MCF 10A (cell line): Measurements from ENCODE around the gene MFSD6. TPM values are rescaled to one million over a fixed set of nuclear protein-coding genes. Genes with fewer than 3 reads are reported as not detected.
"Not testable (repeated sequence)": the region's sequence is repeated elsewhere in the genome, so short reads cannot be mapped to it uniquely, and the experiment has no call there.

Experiments used
- BruUV-seq: library from RNA; stranded (reverse); fragments of 400-500 nt; replicated peaks from 2 replicates; lab custom pipeline; 2021; lab: Mats Ljungman, UMichigan
- CTCF ChIA-PET: fragments of 300-600 bp; sonication (Branson Sonifier 250); formaldehyde crosslinking; extraction: SDS; loops from one replicate; lab custom pipeline; 2021; ENCODE audit warnings: antibody characterized with exemption, inconsistent platforms; lab: Yijun Ruan, JAX
- POLR2A ChIA-PET: fragments of 300-600, 350-650 bp; sonication (Branson Sonifier 250); formaldehyde crosslinking; extraction: SDS; loops from one replicate; lab custom pipeline; 2020; ENCODE audit warnings: antibody characterized with exemption, inconsistent platforms; lab: Yijun Ruan, JAX
- DNase-seq: peaks from one replicate; pipeline ENCODE4 v3.0.0-alpha.2; 2018; ENCODE audit not compliant: unreplicated experiment
- H3K27ac Mint-ChIP-seq: one replicate; pipeline ENCODE4 v1.8.0; 2022; ENCODE audit warnings: mild to moderate bottlenecking, low read depth, mixed read lengths; ENCODE audit not compliant: unreplicated experiment
- H3K27me3 Mint-ChIP-seq: one replicate; pipeline ENCODE4 v1.8.0; 2022; ENCODE audit warnings: mixed read lengths; ENCODE audit not compliant: insufficient read depth, unreplicated experiment
- H3K36me3 Mint-ChIP-seq: one replicate; pipeline ENCODE4 v1.8.0; 2022; ENCODE audit warnings: mild to moderate bottlenecking, moderate library complexity, mixed read lengths; ENCODE audit not compliant: insufficient read depth, unreplicated experiment
- H3K4me1 Mint-ChIP-seq: one replicate; pipeline ENCODE4 v1.8.0; 2022; ENCODE audit warnings: mixed read lengths; ENCODE audit not compliant: insufficient read depth, unreplicated experiment
- H3K4me3 Mint-ChIP-seq: one replicate; pipeline ENCODE4 v1.8.0; 2022; ENCODE audit warnings: mild to moderate bottlenecking, moderate library complexity, mixed read lengths; ENCODE audit not compliant: unreplicated experiment
- H3K9me3 Mint-ChIP-seq: one replicate; pipeline ENCODE4 v1.8.0; 2022; ENCODE audit warnings: mixed read lengths; ENCODE audit not compliant: unreplicated experiment
- CTCF ChIP-seq: fragments of 200-600 bp; IDR thresholded peaks from one replicate; pipeline ENCODE4 v1.8.0; 2022; ENCODE audit warnings: antibody characterized with exemption, mild to moderate bottlenecking; ENCODE audit not compliant: unreplicated experiment
- intact Hi-C: fragments of 100-400 bp; cut with micrococcal nuclease; formaldehyde crosslinking; loops from 2 replicates; pipeline ENCODE4 v1.14.1; 2022
- total RNA-seq: library from RNA; stranded (reverse); gene quantifications from 2 replicates; pipeline ENCODE4 v1.2.3, GENCODE V29; 2022

Gene MFSD6
- total RNA-seq, 1 experiment from 2014 or later: 19.7 TPM

GRCh38 chr2:190466819-190467446 lies 58.8 kb downstream of the MFSD6 start:
- H3K9me3 Mint-ChIP-seq: peaks cover under 1% of the 10 kb centered on the region
- ChIA-PET POLR2A (interaction anchor here (0.6 to 1.6 kb wide), 12 partner anchors 11 to 222 kb away, joined by 3 to 6 read pairs (median 3); no protein-coding TSS in a partner anchor), CTCF (interaction anchor here (0.7 to 1.2 kb wide), 2 partner anchors 40 to 160 kb away, joined by 3 to 4 read pairs; no protein-coding TSS in a partner anchor)
- H3K36me3 Mint-ChIP-seq: peaks cover 8% of the 10 kb centered on the region
- H3K27ac Mint-ChIP-seq: peak overlapping the region; percentile 16
- H3K27me3 Mint-ChIP-seq: no peaks in the 10 kb centered on the region
- H3K4me3 Mint-ChIP-seq: no peak overlapping the region
- no TSS peak for BruUV-seq
- peaks cover 22% of the 10 kb centered on the region for H3K4me1 Mint-ChIP-seq
- TF ChIP-seq CTCF: no peak
- DNase-seq: no peak
- intact Hi-C loops: loop anchor here (5.0 kb wide), 1 partner anchor 60 kb away; the partner anchor contains the start of gene MFSD6

GRCh38 chr2:190467575-190468083 lies 59.5 kb downstream of the MFSD6 start:
- intact Hi-C loops: loop anchor here (5.0 kb wide), 1 partner anchor 60 kb away; the partner anchor contains the start of gene MFSD6
- peaks cover 8% of the 10 kb centered on the region for H3K36me3 Mint-ChIP-seq
- TF ChIP-seq CTCF: no peak
- BruUV-seq: no TSS peak
- POLR2A ChIA-PET: interaction anchor here (0.6 to 1.6 kb wide), 12 partner anchors 10 to 179 kb away, joined by 3 to 6 read pairs (median 3); no protein-coding TSS in a partner anchor
- no peak for DNase-seq
- CTCF ChIA-PET: interaction anchor here (0.7 to 1.2 kb wide), 3 partner anchors 35 to 159 kb away, joined by 3 to 4 read pairs (median 3); no protein-coding TSS in a partner anchor
- H3K4me1 Mint-ChIP-seq: peaks cover 22% of the 10 kb centered on the region
- no peak overlapping the region for H3K4me3 Mint-ChIP-seq
- H3K27me3 Mint-ChIP-seq: no peaks in the 10 kb centered on the region
- H3K27ac Mint-ChIP-seq: peak overlapping the region; percentile 86
- peaks cover 6% of the 10 kb centered on the region for H3K9me3 Mint-ChIP-seq

GRCh38 chr2:190468354-190468753 lies 60.2 kb downstream of the MFSD6 start:
- ChIA-PET POLR2A (interaction anchor here (0.6 to 1.6 kb wide), 6 partner anchors 9 to 178 kb away, joined by 3 to 6 read pairs (median 4); no protein-coding TSS in a partner anchor), CTCF (interaction anchor here (0.7 kb wide), 2 partner anchors 34 to 212 kb away, joined by 3 read pairs; no protein-coding TSS in a partner anchor)
- H3K27me3 Mint-ChIP-seq, H3K9me3 Mint-ChIP-seq, H3K4me3 Mint-ChIP-seq, H3K36me3 Mint-ChIP-seq, DNase-seq, BruUV-seq: not testable (repeated sequence)
- intact Hi-C loops: loop anchor here (5.0 kb wide), 1 partner anchor 61 kb away; the partner anchor contains the start of gene MFSD6
- H3K27ac Mint-ChIP-seq: peak overlapping the region; percentile 86
- H3K4me1 Mint-ChIP-seq: peaks cover 22% of the 10 kb centered on the region

GRCh38 chr2:190468814-190469569 lies 60.8 kb downstream of the MFSD6 start:
- peak overlapping the region; percentile 86 for H3K27ac Mint-ChIP-seq
- no peaks in the 10 kb centered on the region for H3K27me3 Mint-ChIP-seq
- no peak for TF ChIP-seq CTCF
- H3K4me1 Mint-ChIP-seq: peaks cover 22% of the 10 kb centered on the region
- H3K36me3 Mint-ChIP-seq: peaks cover 8% of the 10 kb centered on the region
- no peak overlapping the region for H3K4me3 Mint-ChIP-seq
- peak; percentile 95 for DNase-seq
- BruUV-seq: no TSS peak
- CTCF ChIA-PET: interaction anchor here (0.7 kb wide), 1 partner anchor 211 kb away, joined by 3 read pairs; no protein-coding TSS in a partner anchor
- POLR2A ChIA-PET: interaction anchor here (1.6 to 1.8 kb wide), 2 partner anchors 9 to 17 kb away, joined by 5 to 6 read pairs; no protein-coding TSS in a partner anchor
- intact Hi-C loops: loop anchor here (5.0 kb wide), 1 partner anchor 62 kb away; the partner anchor contains the start of gene MFSD6
- peaks cover 6% of the 10 kb centered on the region for H3K9me3 Mint-ChIP-seq
